Nucleus accumbens (tissue), 56 donors: ENCODE data around the gene RANBP2.

Source experiments
- DNase-seq, 56 donors: peaks; one replicate each; lab custom pipeline; 2025; lab: John Stamatoyannopoulos, UW

The RANBP2 gene

DNA sequence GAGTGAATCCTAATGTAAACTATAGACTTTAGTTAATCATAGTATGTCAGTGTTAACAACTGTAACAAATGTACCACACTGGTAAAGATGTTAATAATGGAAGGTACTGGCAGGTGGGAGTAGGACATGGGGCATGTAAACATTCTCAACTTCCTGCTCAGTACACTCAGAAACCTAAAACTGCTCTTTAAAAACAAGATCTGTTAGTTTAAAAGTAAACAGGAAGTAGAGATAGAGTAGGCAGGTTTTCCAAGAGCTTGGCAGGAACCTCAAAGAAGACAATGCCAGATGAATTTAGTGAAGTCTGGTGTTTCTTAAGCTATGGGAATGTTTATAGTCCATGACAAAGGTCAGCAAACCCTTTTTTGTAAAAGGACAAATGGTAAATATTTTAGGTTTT, 113.9 kb downstream of the RANBP2 start:
- DNase-seq: no peak

DNA sequence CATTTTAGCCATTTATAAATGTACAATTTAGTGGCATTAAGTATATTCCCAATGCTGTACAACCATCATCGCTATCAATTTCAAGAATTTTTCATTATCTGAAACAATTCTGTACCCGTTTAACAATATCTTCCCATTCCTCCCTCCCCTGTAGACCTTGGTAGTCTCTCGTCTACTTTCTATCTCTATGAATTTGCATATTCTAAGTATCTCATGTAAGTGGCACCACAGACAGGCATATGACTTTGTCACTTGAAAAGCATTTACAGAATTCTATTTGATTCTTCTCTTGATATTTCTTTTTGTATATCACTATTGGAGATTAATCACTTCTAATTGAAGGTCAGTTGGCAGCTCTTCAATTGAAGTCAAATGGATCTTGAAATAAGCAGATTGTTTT, 115.3 kb downstream of the RANBP2 start:
- no peak for DNase-seq

DNA sequence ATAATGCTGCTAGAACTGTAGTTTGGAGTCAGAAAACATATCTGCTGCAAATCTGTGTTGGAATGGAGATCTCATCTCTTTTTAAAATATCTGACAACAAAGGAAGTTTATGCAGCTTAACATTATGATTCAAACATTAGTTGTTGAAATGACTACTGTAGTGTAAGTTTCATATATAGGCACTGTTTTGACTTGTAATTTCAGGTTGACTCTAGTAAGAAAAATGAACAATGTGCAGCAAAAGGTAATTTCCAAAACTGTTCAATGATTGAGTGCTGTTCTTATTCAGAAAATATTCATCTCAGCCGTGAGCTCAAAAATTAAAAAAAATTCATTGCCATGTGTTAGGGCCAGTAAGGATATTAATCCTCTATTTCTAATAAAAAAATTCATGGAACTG, 115.8 kb downstream of the RANBP2 start:
- no peak for DNase-seq
